Epithelial cell of esophagus (primary cell): Measurements from ENCODE around the gene C16orf92.

ENCODE experiments used
- DNase-seq: peaks from one replicate; pipeline ENCODE4 v3.0.0; 2010; ENCODE audit warnings: low read depth
- H3K4me3 ChIP-seq: 2 replicates; pipeline ENCODE4 v1.5.1; 2011; ENCODE audit warnings: mild to moderate bottlenecking, low read length, control low read depth
- CTCF ChIP-seq: IDR thresholded peaks from 2 replicates; pipeline ENCODE4 v1.5.1; 2011; ENCODE audit warnings: low read depth, mild to moderate bottlenecking, low read length, control low read depth, inconsistent platforms; ENCODE audit not compliant: insufficient read depth; ENCODE audit errors: missing control alignments

C16orf92 gene

GRCh38 chr16:30022887-30023286 lies at the start of gene C16orf92:
TSS of gene C16orf92 (plus strand) at chr16:30023198. CDS start at chr16:30023341, 143 bp downstream.
- no peak for DNase-seq
- TF ChIP-seq CTCF = no peak
- no peak within 1 kb of the TSS for H3K4me3 ChIP-seq

- TF ChIP-seq CTCF = no peak
Observed at GRCh38 chr16:29973384-29974246, 49.4 kb upstream of the C16orf92 start, which contains the start of gene TAOK2. TSS of gene TAOK2 (plus strand) at chr16:29973868. CDS start at chr16:29977773, 3,905 bp downstream.

GRCh38 chr16:29974291-29975133 lies 48.5 kb upstream of the C16orf92 start:
- no peak for DNase-seq
- TF ChIP-seq CTCF = no peak
- H3K4me3 ChIP-seq = peak overlapping the region; percentile 94

More at GRCh38 chr16:29973384-29974246, 49.4 kb upstream of the C16orf92 start, which contains the start of gene TAOK2:
- peak within 1 kb of the TSS; percentile 94 for H3K4me3 ChIP-seq
- DNase-seq = peak; percentile 99

GRCh38 chr16:29975134-29975538 lies 47.9 kb upstream of the C16orf92 start:
- DNase-seq = no peak
- no peak for TF ChIP-seq CTCF
- H3K4me3 ChIP-seq = peak overlapping the region; percentile 94

- peak overlapping the region; percentile 94 for H3K4me3 ChIP-seq
- TF ChIP-seq CTCF = no peak
- DNase-seq = no peak
Observed at GRCh38 chr16:29975811-29976511, 47.0 kb upstream of the C16orf92 start.

GRCh38 chr16:29977063-29977825 lies 45.8 kb upstream of the C16orf92 start:
- TF ChIP-seq CTCF = no peak
- H3K4me3 ChIP-seq = no peak overlapping the region
- no peak for DNase-seq
